Renal cortex interstitium (tissue), 3 donors: Measurements from ENCODE around the gene PIWIL4. TPM values are rescaled to one million over a fixed set of nuclear protein-coding genes. Genes with fewer than 3 reads are reported as not detected.

Experiments used
- polyA plus RNA-seq, 3 donors: library from polyadenylated mRNA; unstranded; fragments of 120-200 nt; gene quantifications; one replicate each; pipeline ENCODE4 v1.2.1, GENCODE V29; 2013; ENCODE audit not compliant: insufficient read length in 3 of 3

Gene PIWIL4
- polyA plus RNA-seq, 3 donors = 2.5 to 4.4 (median 3.8) TPM

Other genes with a start within 250 kb of the PIWIL4 start
- gene GPR83, start 165.9 kb upstream of the PIWIL4 start, polyA plus RNA-seq = under 1 TPM; 0.38 to 0.70 (median 0.58) TPM
- gene MRE11, start 73.5 kb upstream of the PIWIL4 start, polyA plus RNA-seq = 10 to 100 TPM; 26.8 to 32.6 (median 28.3) TPM
- gene ANKRD49, start 73.4 kb upstream of the PIWIL4 start, polyA plus RNA-seq = 10 to 100 TPM; 22.8 to 29.7 (median 24.0) TPM
- gene C11orf97, start 54.9 kb upstream of the PIWIL4 start, polyA plus RNA-seq = under 1 TPM in 2 of 3 donors, not detected in 1; 0.24 to 0.29 TPM
- 1 to 10 TPM; 5.3 to 5.9 (median 5.3) TPM for gene FUT4, start 23.4 kb upstream of the PIWIL4 start, polyA plus RNA-seq
- 10 to 100 TPM; 39.1 to 49.9 (median 47.3) TPM for gene AMOTL1, start 201.0 kb downstream of the PIWIL4 start, polyA plus RNA-seq